AG04449 (cell line): ENCODE results near the gene PDE1A.
A peak's percentile ranks its signal among the peaks of the same experiment; 100 is the strongest.

ENCODE experiments used
- CTCF ChIA-PET: fragments of 350-600 bp; formaldehyde crosslinking; extraction: SDS; loops from one replicate; lab custom pipeline; 2021; ENCODE audit warnings: antibody characterized with exemption; lab: Yijun Ruan, JAX
- POLR2A ChIA-PET: fragments of 400-600, 350-600 bp; formaldehyde crosslinking; extraction: SDS; loops from one replicate; lab custom pipeline; 2020; ENCODE audit warnings: antibody characterized with exemption, inconsistent platforms; lab: Yijun Ruan, JAX
- DNase-seq: peaks from one replicate; pipeline ENCODE4 v3.0.0-alpha.2; 2010; ENCODE audit warnings: low read depth, low spot score
- H3K4me3 ChIP-seq: 2 replicates; pipeline ENCODE4 v1.5.1; 2011; ENCODE audit warnings: low read depth, mild to moderate bottlenecking, control low read depth, low read length
- TF ChIP-seq, protein P1 (sequence below): IDR thresholded peaks from one replicate; pipeline ENCODE4 v1.5.1; 2011; ENCODE audit warnings: mild to moderate bottlenecking, moderate library complexity, low read length, control low read depth, inconsistent platforms; ENCODE audit not compliant: insufficient read depth; ENCODE audit errors: missing control alignments

PDE1A gene

GRCh38 chr2:182319556-182320505, 107.0 kb downstream of the PDE1A start:
- H3K4me3 ChIP-seq, result no peak overlapping the region
- no peak for DNase-seq
- ChIA-PET POLR2A (interaction anchor here (0.5 kb wide), 1 partner anchor 177 kb away, joined by 3 read pairs; no protein-coding TSS in a partner anchor), CTCF (interaction anchor here (3.0 kb wide), 1 partner anchor 329 kb away, joined by 11 read pairs; no protein-coding TSS in a partner anchor)
- TF ChIP-seq, protein P1, sequence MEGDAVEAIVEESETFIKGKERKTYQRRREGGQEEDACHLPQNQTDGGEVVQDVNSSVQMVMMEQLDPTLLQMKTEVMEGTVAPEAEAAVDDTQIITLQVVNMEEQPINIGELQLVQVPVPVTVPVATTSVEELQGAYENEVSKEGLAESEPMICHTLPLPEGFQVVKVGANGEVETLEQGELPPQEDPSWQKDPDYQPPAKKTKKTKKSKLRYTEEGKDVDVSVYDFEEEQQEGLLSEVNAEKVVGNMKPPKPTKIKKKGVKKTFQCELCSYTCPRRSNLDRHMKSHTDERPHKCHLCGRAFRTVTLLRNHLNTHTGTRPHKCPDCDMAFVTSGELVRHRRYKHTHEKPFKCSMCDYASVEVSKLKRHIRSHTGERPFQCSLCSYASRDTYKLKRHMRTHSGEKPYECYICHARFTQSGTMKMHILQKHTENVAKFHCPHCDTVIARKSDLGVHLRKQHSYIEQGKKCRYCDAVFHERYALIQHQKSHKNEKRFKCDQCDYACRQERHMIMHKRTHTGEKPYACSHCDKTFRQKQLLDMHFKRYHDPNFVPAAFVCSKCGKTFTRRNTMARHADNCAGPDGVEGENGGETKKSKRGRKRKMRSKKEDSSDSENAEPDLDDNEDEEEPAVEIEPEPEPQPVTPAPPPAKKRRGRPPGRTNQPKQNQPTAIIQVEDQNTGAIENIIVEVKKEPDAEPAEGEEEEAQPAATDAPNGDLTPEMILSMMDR, result no peak

DNA sequence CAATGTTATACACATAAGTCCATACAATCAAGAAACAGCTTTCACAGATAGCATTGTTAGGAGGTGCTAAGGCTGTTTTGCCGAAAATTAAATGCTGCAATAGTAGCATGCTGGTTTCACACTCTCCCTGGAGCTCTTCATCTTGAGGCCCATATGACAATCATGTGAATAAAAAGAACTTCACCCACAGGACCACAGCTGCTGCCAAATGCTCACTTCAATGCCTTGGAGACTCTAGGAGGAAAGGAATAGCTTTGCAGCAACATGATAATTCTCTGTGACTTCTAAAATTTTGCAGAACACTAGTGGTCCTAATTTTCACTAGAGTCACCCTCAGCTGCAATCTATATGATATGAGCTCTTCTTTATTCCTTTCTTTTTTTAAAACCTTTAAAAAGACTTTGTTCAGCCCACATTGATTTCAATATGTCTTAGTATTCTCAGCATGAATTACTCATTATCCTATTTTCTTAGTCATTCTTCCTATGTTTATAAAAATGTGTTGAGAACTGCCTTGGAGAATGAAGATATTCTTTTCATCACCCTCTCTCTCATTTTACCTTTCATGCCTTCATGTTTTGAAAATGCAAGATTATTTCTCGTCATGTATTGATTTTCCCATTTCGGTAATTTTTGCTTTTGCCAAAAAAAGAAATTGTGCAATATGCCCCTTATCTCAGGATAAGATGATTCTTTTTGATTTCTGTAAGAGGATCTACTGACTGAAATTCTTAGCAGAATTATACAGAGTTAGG, 108.2 kb downstream of the PDE1A start:
- ChIA-PET CTCF (interaction anchor here (3.0 kb wide), 1 partner anchor 330 kb away, joined by 11 read pairs; no protein-coding TSS in a partner anchor), POLR2A (no interaction called here)
- H3K4me3 ChIP-seq, result no peak overlapping the region
- no peak for DNase-seq
- TF ChIP-seq, protein P1, result no peak

GRCh38 chr2:182316950-182317349, 109.9 kb downstream of the PDE1A start:
- TF ChIP-seq, protein P1, result no peak
- no peak for DNase-seq
- ChIA-PET POLR2A (no interaction called here), CTCF (interaction anchor here (0.5 kb wide), 1 partner anchor 17 kb away, joined by 3 read pairs; no protein-coding TSS in a partner anchor)
- H3K4me3 ChIP-seq, result no peak overlapping the region

DNA sequence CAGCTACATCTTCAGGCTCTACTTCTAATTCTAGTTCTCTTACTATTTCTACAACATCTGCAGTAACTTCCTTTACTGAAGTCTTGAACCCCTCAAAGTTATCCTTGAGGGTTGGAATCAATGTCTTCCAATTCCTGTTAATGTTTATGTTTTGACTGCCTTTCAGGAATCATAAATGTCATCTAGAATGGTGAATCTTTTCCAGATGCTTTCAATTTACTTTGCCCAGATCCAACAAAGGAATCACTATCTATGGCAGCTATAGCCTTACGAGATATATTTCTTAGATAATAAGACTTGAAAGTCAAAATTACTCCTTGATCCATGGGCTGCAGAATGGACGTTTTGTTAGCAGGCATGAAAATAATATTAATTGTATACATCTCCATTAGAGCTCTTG, 123.9 kb downstream of the PDE1A start:
- ChIA-PET POLR2A (no interaction called here), CTCF (interaction anchor here (0.6 to 1.8 kb wide), 2 partner anchors 9 to 346 kb away, joined by 3 to 9 read pairs; no protein-coding TSS in a partner anchor)
- no peak overlapping the region for H3K4me3 ChIP-seq
- DNase-seq, result no peak
- TF ChIP-seq, protein P1, result no peak

- ChIA-PET POLR2A (no interaction called here), CTCF (interaction anchor here (0.6 to 2.7 kb wide), 3 partner anchors 9 to 350 kb away, joined by 3 to 17 read pairs (median 5); no protein-coding TSS in a partner anchor)
- TF ChIP-seq, protein P1, result no peak
- DNase-seq, result peak; percentile 79
- no peak overlapping the region for H3K4me3 ChIP-seq
Measured at GRCh38 chr2:182302174-182302573, 124.7 kb downstream of the PDE1A start.
